HG03558 (cell line): ENCODE results near the gene PEX11G.

Experiments used
- ATAC-seq: cut with Tn5 transposase; IDR thresholded peaks from one replicate; pipeline ENCODE4 v1.9.1; 2021; ENCODE audit warnings: moderate number of reproducible peaks; ENCODE audit not compliant: unreplicated experiment; ENCODE audit errors: extremely low read depth

Gene PEX11G

GRCh38 chr19:7522072-7522922 lies 33.5 kb upstream of the PEX11G start, which contains the start of gene MCOLN1:
TSS of gene MCOLN1 (plus strand) at chr19:7522624. CDS start at chr19:7522751, 127 bp downstream.
- ATAC-seq: peak; percentile 59

GRCh38 chr19:7521551-7522071 lies 32.8 kb upstream of the PEX11G start:
- ATAC-seq: no peak

- ATAC-seq: no peak
These were observed 31.6 kb upstream of the PEX11G start for GRCh38 chr19:7520131-7521051.

- no peak for ATAC-seq
These were observed 30.7 kb upstream of the PEX11G start for GRCh38 chr19:7519361-7520130.

- no peak for ATAC-seq
These were observed 28.0 kb upstream of the PEX11G start for GRCh38 chr19:7516878-7517277.

- ATAC-seq: no peak
These were observed 27.5 kb upstream of the PEX11G start for GRCh38 chr19:7516333-7516732.

GRCh38 chr19:7515645-7516151 lies 26.9 kb upstream of the PEX11G start, which contains the start of gene ZNF358:
TSS of gene ZNF358 (plus strand) at chr19:7516103. CDS start at chr19:7519243, 3,140 bp downstream.
- no peak for ATAC-seq

GRCh38 chr19:7515110-7515644 lies 26.3 kb upstream of the PEX11G start:
- ATAC-seq: no peak

GRCh38 chr19:7513809-7514642 lies 25.2 kb upstream of the PEX11G start:
- no peak for ATAC-seq

- no peak for ATAC-seq
These were observed 23.6 kb upstream of the PEX11G start for GRCh38 chr19:7512400-7512851.

GRCh38 chr19:7509625-7510024 lies 20.8 kb upstream of the PEX11G start:
- ATAC-seq: no peak

- ATAC-seq: no peak
These were observed 19.0 kb upstream of the PEX11G start for GRCh38 chr19:7507884-7508283.

- no peak for ATAC-seq
These were observed 17.8 kb upstream of the PEX11G start for GRCh38 chr19:7506385-7507328.

GRCh38 chr19:7505682-7506384 lies 17.0 kb upstream of the PEX11G start:
- no peak for ATAC-seq

- no peak for ATAC-seq
These were observed 16.4 kb upstream of the PEX11G start for GRCh38 chr19:7505288-7505681.

- ATAC-seq: no peak
These were observed 15.8 kb upstream of the PEX11G start for GRCh38 chr19:7504684-7505083.

GRCh38 chr19:7502552-7502951 lies 13.7 kb upstream of the PEX11G start:
- no peak for ATAC-seq
